ENCODE data around the gene VSTM2L. TPM values are rescaled to one million over a fixed set of nuclear protein-coding genes. Genes with fewer than 3 reads are reported as not detected.

VSTM2L gene
- total RNA-seq, 1 donor from 2014 or later, result 0.29 TPM

DNA sequence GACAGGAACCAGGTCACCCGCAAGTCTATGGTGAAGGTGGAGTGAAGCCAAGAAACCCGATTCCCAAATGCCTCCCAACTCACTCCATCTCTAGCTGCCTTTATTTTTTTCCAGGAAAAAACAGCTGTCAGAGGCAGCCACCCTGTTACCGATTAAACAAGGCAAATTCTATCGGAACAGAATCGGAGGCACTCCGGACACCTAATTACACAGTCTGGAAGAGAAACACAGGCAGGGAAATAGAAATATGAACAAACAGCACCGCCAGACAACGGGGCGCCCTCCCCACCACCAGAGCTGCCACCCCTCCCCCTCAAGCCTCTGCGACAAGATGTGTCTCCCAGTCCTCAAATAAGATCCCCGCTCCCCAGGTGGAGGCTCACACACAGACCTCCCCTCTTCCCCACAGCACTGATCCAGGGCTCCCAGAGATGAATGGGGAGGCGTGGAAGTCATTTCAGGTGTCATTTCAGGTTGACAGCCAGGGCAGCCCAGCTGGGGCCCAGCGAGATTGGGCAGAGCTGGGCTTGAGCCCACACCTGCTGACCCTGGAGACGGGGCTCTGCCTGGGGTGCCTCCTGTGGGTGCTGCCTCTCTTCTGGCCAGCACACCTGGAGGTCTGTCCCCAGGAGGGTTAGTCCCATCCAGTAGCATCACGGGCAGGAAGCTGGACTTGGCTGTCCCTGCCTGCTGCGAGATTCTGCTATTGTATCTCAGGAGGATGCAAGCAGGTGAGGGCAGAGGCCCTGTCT, 19.8 kb upstream of the VSTM2L start:
- no peaks in the 10 kb centered on the region for H3K36me3 Mint-ChIP-seq (ENCODE audit: low read depth)
- no peak overlapping the region for H3K27ac Mint-ChIP-seq
- H3K4me1 Mint-ChIP-seq (ENCODE audit: low read depth), result no peaks in the 10 kb centered on the region
- H3K4me3 Mint-ChIP-seq, result no peak overlapping the region
- H3K9me3 Mint-ChIP-seq, result no peaks in the 10 kb centered on the region
- intact Hi-C loops (cut with micrococcal nuclease), result no loop called here
- DNase-seq (ENCODE audit: low spot score), result no peak
- H3K27me3 Mint-ChIP-seq (ENCODE audit: insufficient read depth), result peaks cover 3% of the 10 kb centered on the region

DNA sequence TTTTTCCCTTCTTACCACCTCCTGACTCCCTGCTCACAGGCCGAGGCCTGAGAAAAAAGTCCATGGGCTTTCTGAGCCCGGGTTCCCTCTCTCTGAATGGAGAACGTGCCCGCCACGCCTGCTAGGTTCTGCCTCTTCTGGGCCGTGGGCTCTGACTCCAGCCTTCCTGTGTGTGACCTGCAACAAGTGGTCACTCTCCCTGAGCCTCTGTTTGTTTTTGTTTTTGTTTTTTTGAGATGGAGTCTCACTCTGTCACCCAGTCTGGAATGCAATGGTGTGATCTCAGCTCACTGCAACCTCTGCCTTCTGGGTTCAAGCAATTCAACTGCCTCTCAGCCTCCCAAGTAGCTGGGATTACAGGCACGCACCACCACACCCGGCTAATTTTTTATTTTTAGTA, 17.9 kb upstream of the VSTM2L start:
- peaks cover 3% of the 10 kb centered on the region for H3K27me3 Mint-ChIP-seq (ENCODE audit: insufficient read depth)
- DNase-seq (ENCODE audit: low spot score), result no peak
- H3K27ac Mint-ChIP-seq, result no peak overlapping the region
- H3K4me3 Mint-ChIP-seq, result no peak overlapping the region
- H3K9me3 Mint-ChIP-seq, result no peaks in the 10 kb centered on the region
- H3K36me3 Mint-ChIP-seq (ENCODE audit: low read depth), result no peaks in the 10 kb centered on the region
- intact Hi-C loops (cut with micrococcal nuclease), result no loop called here
- no peaks in the 10 kb centered on the region for H3K4me1 Mint-ChIP-seq (ENCODE audit: low read depth)

DNA sequence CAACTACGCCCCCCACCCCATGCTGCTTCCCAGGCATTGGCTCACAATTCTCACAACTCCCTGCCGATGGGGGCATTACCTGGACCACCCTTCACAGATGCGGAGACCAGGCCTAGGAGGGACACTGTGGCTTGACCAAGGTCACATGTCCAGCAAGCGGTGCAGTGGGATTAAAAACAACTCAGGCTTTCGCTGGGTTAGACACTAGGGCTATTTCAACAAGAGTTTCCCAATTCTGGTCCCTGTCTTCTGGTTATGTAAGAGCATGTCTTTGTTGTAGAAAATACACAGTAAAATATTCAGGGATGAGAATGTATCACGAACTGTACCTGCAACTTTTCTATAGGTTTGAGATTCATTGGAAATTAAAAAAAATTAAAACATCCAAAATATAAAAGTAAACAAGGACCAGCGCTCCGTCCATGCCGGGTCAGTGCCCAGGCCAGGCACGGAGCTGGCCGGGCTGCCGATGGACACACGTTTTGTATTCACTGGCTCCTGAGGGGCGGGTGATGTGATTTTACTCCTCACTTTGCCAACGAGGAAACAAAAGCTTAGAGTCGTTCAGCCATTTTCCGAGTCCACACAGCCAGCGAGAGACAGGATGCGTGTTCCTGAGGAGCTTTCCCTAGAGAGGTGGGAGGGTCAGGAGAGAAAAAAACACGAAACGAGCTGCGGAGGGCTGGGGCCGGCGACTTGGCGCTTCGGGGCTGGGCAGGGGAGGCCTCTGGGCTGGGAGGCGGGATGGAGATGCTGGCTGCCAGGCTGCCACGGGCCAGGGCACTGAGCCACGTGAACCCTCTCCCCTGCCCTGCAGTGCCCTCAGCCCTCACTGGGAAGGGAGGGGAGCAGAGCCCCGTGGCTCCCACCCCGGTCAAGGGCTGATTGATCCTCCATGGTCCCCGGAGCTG, 17.1 kb upstream of the VSTM2L start:
- Mint-ChIP-seq H3K27ac (no peak overlapping the region), H3K36me3 (ENCODE audit: low read depth) (no peaks in the 10 kb centered on the region), H3K4me1 (ENCODE audit: low read depth) (no peaks in the 10 kb centered on the region), H3K9me3 (no peaks in the 10 kb centered on the region), H3K27me3 (ENCODE audit: insufficient read depth) (peaks cover 3% of the 10 kb centered on the region), H3K4me3 (no peak overlapping the region)
- intact Hi-C loops (cut with micrococcal nuclease), result no loop called here
- no peak for DNase-seq (ENCODE audit: low spot score)

- intact Hi-C loops (cut with micrococcal nuclease), result no loop called here
- Mint-ChIP-seq H3K27me3 (ENCODE audit: insufficient read depth) (peaks cover 2% of the 10 kb centered on the region), H3K36me3 (ENCODE audit: low read depth) (no peaks in the 10 kb centered on the region), H3K9me3 (no peaks in the 10 kb centered on the region), H3K27ac (no peak overlapping the region), H3K4me1 (ENCODE audit: low read depth) (no peaks in the 10 kb centered on the region), H3K4me3 (no peak overlapping the region)
- no peak for DNase-seq (ENCODE audit: low spot score)
Observed at GRCh38 chr20:37886851-37887297, 16.1 kb upstream of the VSTM2L start.

DNA sequence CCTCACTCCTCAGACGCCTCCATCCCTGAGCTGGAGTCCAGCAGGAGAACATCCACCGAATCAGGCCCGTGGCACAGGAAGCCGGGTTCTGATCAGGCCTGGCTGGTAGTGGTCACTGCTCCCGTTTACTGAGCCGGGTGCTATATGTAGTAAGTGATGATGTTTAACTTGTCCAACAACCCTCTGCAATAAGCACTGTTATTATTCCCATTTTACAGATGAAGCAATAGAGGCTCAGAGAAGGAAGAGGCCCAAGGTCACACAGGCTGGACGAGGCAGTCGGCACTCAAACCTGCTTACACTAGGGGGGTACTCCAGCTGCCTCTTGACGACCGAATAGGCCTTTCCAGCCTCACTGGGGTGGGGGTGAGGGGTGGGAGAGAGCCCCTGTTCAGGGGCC, 14.3 kb upstream of the VSTM2L start:
- Mint-ChIP-seq H3K4me3 (no peak overlapping the region), H3K27me3 (ENCODE audit: insufficient read depth) (peaks cover 2% of the 10 kb centered on the region), H3K36me3 (ENCODE audit: low read depth) (no peaks in the 10 kb centered on the region), H3K4me1 (ENCODE audit: low read depth) (no peaks in the 10 kb centered on the region), H3K27ac (no peak overlapping the region), H3K9me3 (no peaks in the 10 kb centered on the region)
- no peak for DNase-seq (ENCODE audit: low spot score)
- intact Hi-C loops (cut with micrococcal nuclease), result no loop called here

DNA sequence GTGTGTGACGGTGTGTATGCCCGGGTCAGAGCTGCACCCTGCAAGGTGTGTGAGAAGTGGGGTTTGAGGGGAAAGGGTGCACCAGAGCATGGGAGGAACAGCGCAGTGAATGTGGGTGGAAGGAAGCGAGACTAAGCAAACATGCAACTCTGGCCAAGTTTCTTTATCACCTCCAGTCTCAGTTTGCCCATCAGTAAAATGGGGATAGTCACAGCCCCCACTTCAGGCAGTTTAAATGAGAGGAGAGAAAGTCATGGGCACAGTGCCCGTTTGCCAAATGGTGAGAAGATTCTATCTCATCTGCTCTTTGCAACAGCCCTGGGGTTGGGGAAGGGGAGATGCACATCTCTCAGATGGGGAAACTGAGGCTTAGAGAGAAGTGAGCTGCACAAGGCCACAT, 12.8 kb upstream of the VSTM2L start:
- no peak overlapping the region for H3K4me3 Mint-ChIP-seq
- intact Hi-C loops (cut with micrococcal nuclease), result no loop called here
- no peak for DNase-seq (ENCODE audit: low spot score)
- peaks cover 2% of the 10 kb centered on the region for H3K27me3 Mint-ChIP-seq (ENCODE audit: insufficient read depth)
- no peaks in the 10 kb centered on the region for H3K36me3 Mint-ChIP-seq (ENCODE audit: low read depth)
- no peaks in the 10 kb centered on the region for H3K4me1 Mint-ChIP-seq (ENCODE audit: low read depth)
- no peak overlapping the region for H3K27ac Mint-ChIP-seq
- H3K9me3 Mint-ChIP-seq, result no peaks in the 10 kb centered on the region

GRCh38 chr20:37890643-37891042, 12.3 kb upstream of the VSTM2L start:
- H3K4me1 Mint-ChIP-seq (ENCODE audit: low read depth), result no peaks in the 10 kb centered on the region

DNA sequence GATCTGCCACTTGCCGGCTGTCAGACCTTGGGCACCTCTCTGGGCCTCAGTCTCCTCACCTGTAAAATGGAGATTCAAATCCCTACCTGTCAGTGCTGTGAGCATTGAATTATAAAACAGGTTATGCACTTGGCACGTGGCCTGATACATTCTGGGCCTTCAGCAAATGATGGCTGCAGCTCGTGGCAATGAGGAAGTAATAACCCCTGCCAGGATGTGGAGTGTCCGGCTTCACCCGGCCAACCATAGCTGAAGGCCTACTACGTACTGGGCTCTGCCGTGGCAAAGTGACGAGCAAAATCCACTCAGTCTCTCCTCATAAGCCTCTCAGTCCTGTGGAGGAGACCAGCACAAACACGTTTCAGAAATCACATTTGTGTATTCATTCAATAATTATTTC, 10.9 kb upstream of the VSTM2L start:
- intact Hi-C loops (cut with micrococcal nuclease), result no loop called here
- Mint-ChIP-seq H3K4me1 (ENCODE audit: low read depth) (no peaks in the 10 kb centered on the region), H3K27me3 (ENCODE audit: insufficient read depth) (peaks cover 2% of the 10 kb centered on the region), H3K4me3 (no peak overlapping the region), H3K27ac (no peak overlapping the region), H3K36me3 (ENCODE audit: low read depth) (no peaks in the 10 kb centered on the region), H3K9me3 (no peaks in the 10 kb centered on the region)
- DNase-seq (ENCODE audit: low spot score), result no peak

More at GRCh38 chr20:37890643-37891042, 12.3 kb upstream of the VSTM2L start:
- Mint-ChIP-seq H3K27ac (no peak overlapping the region), H3K4me3 (no peak overlapping the region), H3K9me3 (no peaks in the 10 kb centered on the region), H3K27me3 (ENCODE audit: insufficient read depth) (peaks cover 2% of the 10 kb centered on the region), H3K36me3 (ENCODE audit: low read depth) (no peaks in the 10 kb centered on the region)
- intact Hi-C loops (cut with micrococcal nuclease), result no loop called here
- no peak for DNase-seq (ENCODE audit: low spot score)

- no peak overlapping the region for H3K4me3 Mint-ChIP-seq
- H3K36me3 Mint-ChIP-seq (ENCODE audit: low read depth), result no peaks in the 10 kb centered on the region
- H3K4me1 Mint-ChIP-seq (ENCODE audit: low read depth), result no peaks in the 10 kb centered on the region
- no peak overlapping the region for H3K27ac Mint-ChIP-seq
- peaks cover 4% of the 10 kb centered on the region for H3K27me3 Mint-ChIP-seq (ENCODE audit: insufficient read depth)
- H3K9me3 Mint-ChIP-seq, result no peaks in the 10 kb centered on the region
- DNase-seq (ENCODE audit: low spot score), result no peak
- intact Hi-C loops (cut with micrococcal nuclease), result no loop called here
Observed at GRCh38 chr20:37893566-37894241, 9.2 kb upstream of the VSTM2L start.

DNA sequence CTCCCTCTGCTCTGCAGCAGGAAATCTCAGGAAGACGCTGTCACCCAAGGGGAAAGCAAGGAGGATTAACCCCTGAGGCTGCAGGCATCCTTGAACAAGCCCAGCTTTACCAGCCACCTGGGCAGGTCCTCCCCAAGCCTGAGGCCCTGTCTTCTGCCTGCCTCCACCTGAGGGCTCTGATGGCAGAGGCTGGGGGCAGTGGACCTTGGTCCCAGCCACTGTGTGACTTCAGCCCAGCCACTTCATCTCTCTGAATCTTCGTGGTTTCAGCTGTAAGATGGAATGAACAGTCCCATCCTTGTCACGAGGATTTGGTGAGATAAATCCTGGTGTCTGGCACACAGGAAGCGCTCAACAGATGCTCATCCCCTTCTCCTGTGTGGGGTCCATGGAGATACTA, 8.5 kb upstream of the VSTM2L start:
- Mint-ChIP-seq H3K27me3 (ENCODE audit: insufficient read depth) (peaks cover 7% of the 10 kb centered on the region), H3K27ac (no peak overlapping the region), H3K4me1 (ENCODE audit: low read depth) (no peaks in the 10 kb centered on the region), H3K9me3 (no peaks in the 10 kb centered on the region), H3K4me3 (no peak overlapping the region), H3K36me3 (ENCODE audit: low read depth) (no peaks in the 10 kb centered on the region)
- DNase-seq (ENCODE audit: low spot score), result no peak
- intact Hi-C loops (cut with micrococcal nuclease), result no loop called here

DNA sequence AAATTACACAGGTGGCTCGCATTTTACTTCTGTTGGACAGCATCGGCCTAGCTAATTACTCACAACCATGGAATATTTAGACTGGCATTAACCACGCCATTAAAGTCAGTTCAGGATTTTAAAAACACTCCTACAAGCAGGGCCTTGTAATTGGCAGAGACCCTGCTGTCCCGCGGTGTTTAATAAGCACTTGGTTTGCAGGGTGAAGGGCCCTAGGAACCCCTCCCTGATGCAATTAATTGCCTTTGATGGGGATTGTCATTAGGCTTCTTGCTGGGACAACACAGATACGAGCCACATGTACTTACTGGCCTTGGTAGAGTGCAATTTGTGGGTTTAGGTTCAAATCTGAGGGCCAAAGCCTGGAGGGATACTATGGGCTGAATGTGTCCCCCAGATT, 7.8 kb upstream of the VSTM2L start:
- no peaks in the 10 kb centered on the region for H3K9me3 Mint-ChIP-seq
- H3K36me3 Mint-ChIP-seq (ENCODE audit: low read depth), result no peaks in the 10 kb centered on the region
- H3K4me1 Mint-ChIP-seq (ENCODE audit: low read depth), result no peaks in the 10 kb centered on the region
- peaks cover 14% of the 10 kb centered on the region for H3K27me3 Mint-ChIP-seq (ENCODE audit: insufficient read depth)
- H3K4me3 Mint-ChIP-seq, result no peak overlapping the region
- intact Hi-C loops (cut with micrococcal nuclease), result no loop called here
- DNase-seq (ENCODE audit: low spot score), result no peak
- H3K27ac Mint-ChIP-seq, result no peak overlapping the region

DNA sequence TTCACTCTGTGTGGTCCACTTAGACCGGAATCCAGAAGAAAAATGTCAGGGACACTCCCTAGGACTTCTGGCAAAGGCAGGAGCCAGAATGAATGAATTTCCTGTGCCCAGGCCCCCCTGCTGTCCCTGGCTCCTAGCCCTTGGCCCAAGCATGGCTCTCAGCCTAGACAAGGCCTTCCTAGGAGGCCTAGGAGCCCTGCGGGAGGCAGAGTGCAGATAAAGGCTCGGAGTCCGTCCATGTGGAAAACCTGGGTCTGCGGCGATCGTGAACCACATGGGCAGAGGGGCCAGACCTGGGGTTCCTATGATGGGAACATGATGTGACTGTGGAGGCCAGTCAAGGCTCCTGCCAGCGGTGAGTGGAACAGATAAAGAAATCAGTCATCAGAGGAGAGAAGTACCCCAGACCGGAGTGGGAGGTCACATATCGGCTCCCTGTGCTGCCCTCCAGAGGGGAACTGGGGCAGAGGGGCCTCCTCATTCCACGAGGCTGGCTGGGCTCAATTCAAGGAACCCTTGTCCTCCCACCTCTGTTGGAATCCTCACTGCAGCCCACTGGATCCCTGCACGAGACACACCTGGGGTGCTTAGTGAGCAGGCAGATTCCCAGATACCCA, 5.9 kb upstream of the VSTM2L start:
- no peak overlapping the region for H3K4me3 Mint-ChIP-seq
- H3K36me3 Mint-ChIP-seq (ENCODE audit: low read depth), result no peaks in the 10 kb centered on the region
- DNase-seq (ENCODE audit: low spot score), result no peak
- peaks cover 6% of the 10 kb centered on the region for H3K4me1 Mint-ChIP-seq (ENCODE audit: low read depth)
- peaks cover 31% of the 10 kb centered on the region for H3K27me3 Mint-ChIP-seq (ENCODE audit: insufficient read depth)
- no peak overlapping the region for H3K27ac Mint-ChIP-seq
- no peaks in the 10 kb centered on the region for H3K9me3 Mint-ChIP-seq
- intact Hi-C loops (cut with micrococcal nuclease), result no loop called here

Data from activated T-helper 1 cell treated with anti-CD3 and anti-CD28 coated beads, Interleukin-12 subunit alpha, Interleukin-12 subunit beta, Interleukin-2, Interleukin-4 antibody, amounts not matched to agents 30 ng/mL and 10 ng/mL and 1 ng/mL, durations not matched to agents 14 hours and 24 hours and 36 hours (primary cell).